GM12878 (cell line): ENCODE results near the gene MYLK3. TPM values are rescaled to one million over a fixed set of nuclear protein-coding genes. Genes with fewer than 3 reads are reported as not detected.
A peak's percentile ranks its signal among the peaks of the same experiment; 100 is the strongest.

Experiments
- BHLHE40 ChIP-seq, 2 experiments: fragments of 450-650 bp in 1 of 2; IDR thresholded peaks; 2 replicates each; pipeline ENCODE4 v1.6.1; 2011 to 2017; ENCODE audit warnings: low read depth in 2 of 2, borderline replicate concordance in 1 of 2, improper control_type of control experiment in 1 of 2, low read length in 1 of 2, mild to moderate bottlenecking in 1 of 2
- CREB1 ChIP-seq: IDR thresholded peaks from 2 replicates; pipeline ENCODE4 v1.6.1; 2012; ENCODE audit warnings: low read depth, mild to moderate bottlenecking, inconsistent platforms
- E2F4 ChIP-seq: IDR thresholded peaks from 2 replicates; pipeline ENCODE4 v1.6.1; 2012; ENCODE audit warnings: low read depth, low read length, improper control_type of control experiment
- FOXK2 ChIP-seq: fragments of 450-650 bp; IDR thresholded peaks from 2 replicates; pipeline ENCODE4 v1.6.1; 2017; ENCODE audit warnings: mild to moderate bottlenecking, moderate library complexity
- IKZF1 ChIP-seq: fragments of 450-650 bp; conservative IDR thresholded peaks from 2 replicates; pipeline ENCODE4 v1.6.1; 2017; ENCODE audit warnings: antibody characterized with exemption, mild to moderate bottlenecking
- NFYB ChIP-seq: IDR thresholded peaks from 2 replicates; pipeline ENCODE4 v1.6.1; 2011; ENCODE audit warnings: low read depth, mild to moderate bottlenecking, low read length, improper control_type of control experiment, moderate library complexity; ENCODE audit not compliant: insufficient read depth
- POLR2AphosphoS5 ChIP-seq: IDR thresholded peaks from 2 replicates; pipeline ENCODE4 v1.6.1; 2011; ENCODE audit warnings: mild to moderate bottlenecking, low read length, inconsistent platforms
- SMAD5 ChIP-seq: IDR thresholded peaks from 2 replicates; pipeline ENCODE4 v1.6.1; 2016; ENCODE audit warnings: antibody characterized with exemption, low read depth
- SUZ12 ChIP-seq: fragments of 200-600 bp; sonication (generic); IDR thresholded peaks from one replicate; pipeline ENCODE4 v1.6.1; 2018; ENCODE audit warnings: antibody characterized with exemption, mild to moderate bottlenecking; ENCODE audit not compliant: unreplicated experiment
- polyA plus RNA-seq, 11 experiments: library from polyadenylated mRNA; depleted of rRNA in 4 of 11; unstranded in 6 of 11; stranded (reverse) in 5 of 11; fragments of >200 nt; fragmentation: Nextera tagmentation in 4 of 11; fragmentation: Illumina TruSeq in 1 of 11; extraction: Ambion mirVana in 4 of 11; extraction: Trizol in 1 of 11; gene quantifications; 1 replicate in 1 of 11; 2 replicates in 10 of 11; pipeline versions ENCODE4 v1.2.1 to v1.2.3, GENCODE V29; 2011 to 2016; ENCODE audit warnings: inconsistent platforms in 2 of 11, missing spikeins in 2 of 11, low read depth in 1 of 11
- total RNA-seq, 4 experiments: library from RNA; depleted of rRNA in 3 of 4; stranded (reverse); fragments of >200 nt in 3 of 4; fragmentation: Illumina TruSeq in 1 of 4; extraction: Trizol in 1 of 4; gene quantifications; 2 replicates each; pipeline versions ENCODE4 v1.2.1 to v1.2.3, GENCODE V29; 2013 to 2021

Gene MYLK3
- total and polyA plus RNA-seq, 10 of the 15 experiments (the other 5 are each of a cell fraction or from before 2014, with no cell fraction given) = 0.02 to 0.46 (median 0.17) TPM

GRCh38 chr16:46658925-46659324 is 89.2 kb downstream of the MYLK3 start (continued):
- TF ChIP-seq NFYB (no peak), E2F4 (no peak), POLR2AphosphoS5 (no peak), BHLHE40 (IDR thresholded peaks at IDR 0.05; ENCODE audit: borderline replicate concordance in 1 of 2, low read depth in 2 of 2, low read length in 1 of 2) (no peak), IKZF1 (peak; percentile 82), CREB1 (no peak), SUZ12 (no peak), SMAD5 (no peak), FOXK2 (no peak)

Other genes starting within 250 kb of the MYLK3 start
- gene SHCBP1, start 127.0 kb downstream of the MYLK3 start, total RNA-seq (2014; rRNA removed) = 26.2 and 36.9 TPM in 2 replicates
- gene SHCBP1, start 127.0 kb downstream of the MYLK3 start, total RNA-seq (2014; rRNA removed; fragmentation: Illumina TruSeq; extraction: Trizol) = 29.5 and 30.5 TPM in 2 replicates
- gene SHCBP1, start 127.0 kb downstream of the MYLK3 start, total RNA-seq (2021) = 25.3 and 29.8 TPM in 2 replicates
- gene SHCBP1, start 127.0 kb downstream of the MYLK3 start, polyA plus RNA-seq (2011; rRNA removed) = 38.9 and 51.0 TPM in 2 replicates
- 32.4 and 45.6 TPM in 2 replicates for gene SHCBP1, start 127.0 kb downstream of the MYLK3 start, polyA plus RNA-seq (2014; fragmentation: Illumina TruSeq; extraction: Trizol)
- 10 to 100 TPM in 1 of 2 experiments, 1 to 10 TPM in 1; 9.5 to 17.5 TPM for gene SHCBP1, start 127.0 kb downstream of the MYLK3 start, polyA plus RNA-seq (2014; fragmentation: Nextera tagmentation; extraction: Ambion mirVana)
- 28.4 and 29.9 TPM in 2 replicates for gene SHCBP1, start 127.0 kb downstream of the MYLK3 start, polyA plus RNA-seq (2014; rRNA removed)
- 10 to 100 TPM; 73.0 to 73.3 TPM for gene SHCBP1, start 127.0 kb downstream of the MYLK3 start, polyA plus RNA-seq (2016; fragmentation: Nextera tagmentation; extraction: Ambion mirVana)
- gene VPS35, start 59.2 kb downstream of the MYLK3 start, total RNA-seq (2014; rRNA removed) = 44.2 and 50.7 TPM in 2 replicates
- gene VPS35, start 59.2 kb downstream of the MYLK3 start, total RNA-seq (2014; rRNA removed; fragmentation: Illumina TruSeq; extraction: Trizol) = 57.5 and 58.1 TPM in 2 replicates
- gene VPS35, start 59.2 kb downstream of the MYLK3 start, total RNA-seq (2021) = 74.2 and 82.0 TPM in 2 replicates
- 28.5 and 53.3 TPM in 2 replicates for gene VPS35, start 59.2 kb downstream of the MYLK3 start, polyA plus RNA-seq (2011; rRNA removed)
- gene VPS35, start 59.2 kb downstream of the MYLK3 start, polyA plus RNA-seq (2014; fragmentation: Illumina TruSeq; extraction: Trizol) = 50.6 and 60.8 TPM in 2 replicates
- gene VPS35, start 59.2 kb downstream of the MYLK3 start, polyA plus RNA-seq (2014; fragmentation: Nextera tagmentation; extraction: Ambion mirVana) = 10 to 100 TPM; 63.8 to 73.0 TPM
- 32.3 and 37.0 TPM in 2 replicates for gene VPS35, start 59.2 kb downstream of the MYLK3 start, polyA plus RNA-seq (2014; rRNA removed)
- gene VPS35, start 59.2 kb downstream of the MYLK3 start, polyA plus RNA-seq (2016; fragmentation: Nextera tagmentation; extraction: Ambion mirVana) = 100 to 1,000 TPM; 111 to 125 TPM
- gene ORC6, start 58.7 kb downstream of the MYLK3 start, total RNA-seq (2014; rRNA removed) = 46.0 and 46.9 TPM in 2 replicates
- gene ORC6, start 58.7 kb downstream of the MYLK3 start, total RNA-seq (2014; rRNA removed; fragmentation: Illumina TruSeq; extraction: Trizol) = 50.1 and 52.2 TPM in 2 replicates
- 33.8 and 36.3 TPM in 2 replicates for gene ORC6, start 58.7 kb downstream of the MYLK3 start, total RNA-seq (2021)
- 40.2 and 49.1 TPM in 2 replicates for gene ORC6, start 58.7 kb downstream of the MYLK3 start, polyA plus RNA-seq (2011; rRNA removed)
- 54.9 and 64.8 TPM in 2 replicates for gene ORC6, start 58.7 kb downstream of the MYLK3 start, polyA plus RNA-seq (2014; fragmentation: Illumina TruSeq; extraction: Trizol)
- 10 to 100 TPM; 25.7 to 37.8 TPM for gene ORC6, start 58.7 kb downstream of the MYLK3 start, polyA plus RNA-seq (2014; fragmentation: Nextera tagmentation; extraction: Ambion mirVana)
- gene ORC6, start 58.7 kb downstream of the MYLK3 start, polyA plus RNA-seq (2014; rRNA removed) = 64.0 and 68.6 TPM in 2 replicates
- 10 to 100 TPM; 84.7 to 88.5 TPM for gene ORC6, start 58.7 kb downstream of the MYLK3 start, polyA plus RNA-seq (2016; fragmentation: Nextera tagmentation; extraction: Ambion mirVana)
- gene C16orf87, start 82.8 kb upstream of the MYLK3 start, total RNA-seq (2014; rRNA removed) = 18.4 and 24.3 TPM in 2 replicates
- gene C16orf87, start 82.8 kb upstream of the MYLK3 start, total RNA-seq (2014; rRNA removed; fragmentation: Illumina TruSeq; extraction: Trizol) = 32.6 and 34.9 TPM in 2 replicates
- 21.8 and 21.9 TPM in 2 replicates for gene C16orf87, start 82.8 kb upstream of the MYLK3 start, total RNA-seq (2021)
- gene C16orf87, start 82.8 kb upstream of the MYLK3 start, polyA plus RNA-seq (2011; rRNA removed) = 19.7 and 30.8 TPM in 2 replicates
- gene C16orf87, start 82.8 kb upstream of the MYLK3 start, polyA plus RNA-seq (2014; fragmentation: Illumina TruSeq; extraction: Trizol) = 29.3 and 40.1 TPM in 2 replicates
- gene C16orf87, start 82.8 kb upstream of the MYLK3 start, polyA plus RNA-seq (2014; fragmentation: Nextera tagmentation; extraction: Ambion mirVana) = 10 to 100 TPM; 49.0 to 51.8 TPM
- 16.8 and 18.5 TPM in 2 replicates for gene C16orf87, start 82.8 kb upstream of the MYLK3 start, polyA plus RNA-seq (2014; rRNA removed)
- gene C16orf87, start 82.8 kb upstream of the MYLK3 start, polyA plus RNA-seq (2016; fragmentation: Nextera tagmentation; extraction: Ambion mirVana) = 10 to 100 TPM; 69.8 to 72.6 TPM
- gene GPT2, start 136.0 kb upstream of the MYLK3 start, total RNA-seq (2014; rRNA removed) = 3.8 and 3.9 TPM in 2 replicates
- gene GPT2, start 136.0 kb upstream of the MYLK3 start, total RNA-seq (2014; rRNA removed; fragmentation: Illumina TruSeq; extraction: Trizol) = 2.2 and 2.8 TPM in 2 replicates
- gene GPT2, start 136.0 kb upstream of the MYLK3 start, total RNA-seq (2021) = 5.9 and 8.5 TPM in 2 replicates
- gene GPT2, start 136.0 kb upstream of the MYLK3 start, polyA plus RNA-seq (2011; rRNA removed) = 5.7 and 9.2 TPM in 2 replicates
- 1.4 and 4.0 TPM in 2 replicates for gene GPT2, start 136.0 kb upstream of the MYLK3 start, polyA plus RNA-seq (2014; fragmentation: Illumina TruSeq; extraction: Trizol)
- gene GPT2, start 136.0 kb upstream of the MYLK3 start, polyA plus RNA-seq (2014; fragmentation: Nextera tagmentation; extraction: Ambion mirVana) = under 1 TPM; 0.45 to 0.80 TPM
- 4.5 and 4.7 TPM in 2 replicates for gene GPT2, start 136.0 kb upstream of the MYLK3 start, polyA plus RNA-seq (2014; rRNA removed)
- 1 to 10 TPM; 9.0 to 9.9 TPM for gene GPT2, start 136.0 kb upstream of the MYLK3 start, polyA plus RNA-seq (2016; fragmentation: Nextera tagmentation; extraction: Ambion mirVana)
- gene DNAJA2, start 225.3 kb upstream of the MYLK3 start, total RNA-seq (2014; rRNA removed) = 58.6 and 74.7 TPM in 2 replicates
- gene DNAJA2, start 225.3 kb upstream of the MYLK3 start, total RNA-seq (2014; rRNA removed; fragmentation: Illumina TruSeq; extraction: Trizol) = 74.5 and 75.6 TPM in 2 replicates
- gene DNAJA2, start 225.3 kb upstream of the MYLK3 start, total RNA-seq (2021) = 71.8 and 74.1 TPM in 2 replicates
- gene DNAJA2, start 225.3 kb upstream of the MYLK3 start, polyA plus RNA-seq (2011; rRNA removed) = 26.2 and 37.4 TPM in 2 replicates
- 57.7 and 67.2 TPM in 2 replicates for gene DNAJA2, start 225.3 kb upstream of the MYLK3 start, polyA plus RNA-seq (2014; fragmentation: Illumina TruSeq; extraction: Trizol)
- 10 to 100 TPM; 40.4 to 43.5 TPM for gene DNAJA2, start 225.3 kb upstream of the MYLK3 start, polyA plus RNA-seq (2014; fragmentation: Nextera tagmentation; extraction: Ambion mirVana)
- 33.6 and 33.8 TPM in 2 replicates for gene DNAJA2, start 225.3 kb upstream of the MYLK3 start, polyA plus RNA-seq (2014; rRNA removed)
- 10 to 100 TPM; 94.4 to 96.4 TPM for gene DNAJA2, start 225.3 kb upstream of the MYLK3 start, polyA plus RNA-seq (2016; fragmentation: Nextera tagmentation; extraction: Ambion mirVana)